Measurements from ENCODE around the gene SUSD4.

GRCh38 chr1:223198628-223198965 is 165.4 kb downstream of the SUSD4 start:
- TF ChIP-seq CTCF (IDR thresholded peaks at IDR 0.05 in 2 of 3, conservative IDR thresholded peaks at IDR 0.05 in 1 of 3; ENCODE audit: control insufficient read depth in 2 of 3, extremely low read depth in 1 of 3, insufficient read depth in 1 of 3, low read depth in 3 of 3, low read length in 3 of 3), result no peak
- no peak for TF ChIP-seq ESRRA (IDR thresholded peaks at IDR 0.05; ENCODE audit: low read length)
- no peak for TF ChIP-seq EP300 (IDR thresholded peaks at IDR 0.05; ENCODE audit: borderline replicate concordance in 1 of 2, control insufficient read depth in 1 of 2, low read depth in 2 of 2, low read length in 2 of 2)
- no peak for TF ChIP-seq MTA2 (IDR thresholded peaks at IDR 0.05; ENCODE audit: low read depth)
- TF ChIP-seq POLR2AphosphoS5 (IDR thresholded peaks at IDR 0.05; ENCODE audit: low read length), result no peak
- no peak for TF ChIP-seq ATF2 (IDR thresholded peaks at IDR 0.05; ENCODE audit: low read length)
- TF ChIP-seq BCL3 (IDR thresholded peaks at IDR 0.05; ENCODE audit: borderline replicate concordance, insufficient read depth, low read depth, low read length, poor library complexity, severe bottlenecking), result no peak
- TF ChIP-seq SUPT20H (IDR thresholded peaks at IDR 0.05; ENCODE audit: borderline replicate concordance, control insufficient read depth, low read depth, low read length), result no peak
- no peak for TF ChIP-seq REST (IDR thresholded peaks at IDR 0.05; ENCODE audit: low read depth, low read length)
- no peak for TF ChIP-seq CREB1 (IDR thresholded peaks at IDR 0.05; ENCODE audit: low read depth)
- no peak for TF ChIP-seq USF2 (IDR thresholded peaks at IDR 0.05; ENCODE audit: borderline replicate concordance, low read depth, low read length)

Measured in GM12878 (cell line).